ENCODE data around the gene RCOR1. TPM values are rescaled to one million over a fixed set of nuclear protein-coding genes. Genes with fewer than 3 reads are reported as not detected.

Gene RCOR1
- total RNA-seq, 4 donors from 2014 or later: 15.7 to 31.0 (median 25.8) TPM

- no peak for TF ChIP-seq POLR2AphosphoS5 (IDR thresholded peaks at IDR 0.05)
- TF ChIP-seq EP300 (IDR thresholded peaks at IDR 0.05; ENCODE audit: low read depth): no peak
- TF ChIP-seq, protein P1, sequence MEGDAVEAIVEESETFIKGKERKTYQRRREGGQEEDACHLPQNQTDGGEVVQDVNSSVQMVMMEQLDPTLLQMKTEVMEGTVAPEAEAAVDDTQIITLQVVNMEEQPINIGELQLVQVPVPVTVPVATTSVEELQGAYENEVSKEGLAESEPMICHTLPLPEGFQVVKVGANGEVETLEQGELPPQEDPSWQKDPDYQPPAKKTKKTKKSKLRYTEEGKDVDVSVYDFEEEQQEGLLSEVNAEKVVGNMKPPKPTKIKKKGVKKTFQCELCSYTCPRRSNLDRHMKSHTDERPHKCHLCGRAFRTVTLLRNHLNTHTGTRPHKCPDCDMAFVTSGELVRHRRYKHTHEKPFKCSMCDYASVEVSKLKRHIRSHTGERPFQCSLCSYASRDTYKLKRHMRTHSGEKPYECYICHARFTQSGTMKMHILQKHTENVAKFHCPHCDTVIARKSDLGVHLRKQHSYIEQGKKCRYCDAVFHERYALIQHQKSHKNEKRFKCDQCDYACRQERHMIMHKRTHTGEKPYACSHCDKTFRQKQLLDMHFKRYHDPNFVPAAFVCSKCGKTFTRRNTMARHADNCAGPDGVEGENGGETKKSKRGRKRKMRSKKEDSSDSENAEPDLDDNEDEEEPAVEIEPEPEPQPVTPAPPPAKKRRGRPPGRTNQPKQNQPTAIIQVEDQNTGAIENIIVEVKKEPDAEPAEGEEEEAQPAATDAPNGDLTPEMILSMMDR (IDR thresholded peaks at IDR 0.05): no peak
- TF ChIP-seq POLR2A (IDR thresholded peaks at IDR 0.05): no peak
- H3K36me3 ChIP-seq: no peaks in the 10 kb centered on the region
- H3K4me1 ChIP-seq: peaks cover 0 to 4% (median 0%) of the 10 kb centered on the region in 4 donors
- H3K27ac ChIP-seq: no peak overlapping the region
- H3K27me3 ChIP-seq: no peaks in the 10 kb centered on the region
- intact Hi-C loops (cut with DNase I; ENCODE audit: low total_unique reads) (no loop called here), in situ Hi-C loops (cut with MboI; ENCODE audit: low pct_ligation_motif_present in 1 of 4, low pct_unique_long_range_greater_than_20kb in 1 of 4, low sequenced_read_pairs in 3 of 4) (no loop called here)
- H3K9me3 ChIP-seq: no peaks in the 10 kb centered on the region
- WGBS, 2 donors (ENCODE audit: low coverage in 1 of 2): 60% methylated on average over 6 of the region's 7 CpGs; no CpG with 5 or more reads in 1 of the 2 donors
- DNase-seq: no peak
- no peak overlapping the region for H3K4me3 ChIP-seq
Measured at GRCh38 chr14:102583726-102584125, 8.7 kb upstream of the RCOR1 start.

GRCh38 chr14:102584871-102585869, 7.3 kb upstream of the RCOR1 start:
- intact Hi-C loops (cut with DNase I; ENCODE audit: low total_unique reads): no loop called here
- no peak overlapping the region for H3K4me3 ChIP-seq
- TF ChIP-seq POLR2AphosphoS5 (IDR thresholded peaks at IDR 0.05) (no peak), EP300 (IDR thresholded peaks at IDR 0.05; ENCODE audit: low read depth) (no peak), POLR2A (IDR thresholded peaks at IDR 0.05) (no peak)
- TF ChIP-seq, protein P1 (IDR thresholded peaks at IDR 0.05): no peak
- no peaks in the 10 kb centered on the region for H3K36me3 ChIP-seq
- H3K27me3 ChIP-seq: no peaks in the 10 kb centered on the region
- in situ Hi-C loops (cut with MboI; ENCODE audit: low pct_ligation_motif_present in 1 of 4, low pct_unique_long_range_greater_than_20kb in 1 of 4, low sequenced_read_pairs in 3 of 4): no loop called here
- 50 to 72% methylated on average over 2 to 24 of the region's 24 CpGs for WGBS, 2 donors (ENCODE audit: low coverage in 1 of 2)
- H3K9me3 ChIP-seq: no peaks in the 10 kb centered on the region
- DNase-seq: peak; percentile 56
- H3K27ac ChIP-seq: peak overlapping the region in 1 of 4 donors; percentile 13
- peaks cover 0 to 2% (median 0%) of the 10 kb centered on the region in 4 donors for H3K4me1 ChIP-seq

- DNase-seq: no peak
- TF ChIP-seq POLR2AphosphoS5 (IDR thresholded peaks at IDR 0.05): no peak
- TF ChIP-seq, protein P1 (IDR thresholded peaks at IDR 0.05): no peak
- no peak for TF ChIP-seq EP300 (IDR thresholded peaks at IDR 0.05; ENCODE audit: low read depth)
- TF ChIP-seq POLR2A (IDR thresholded peaks at IDR 0.05): no peak
- intact Hi-C loops (cut with DNase I; ENCODE audit: low total_unique reads): no loop called here
- no peak overlapping the region for H3K4me3 ChIP-seq
- in situ Hi-C loops (cut with MboI; ENCODE audit: low pct_ligation_motif_present in 1 of 4, low pct_unique_long_range_greater_than_20kb in 1 of 4, low sequenced_read_pairs in 3 of 4): no loop called here
- no peak overlapping the region for H3K27ac ChIP-seq
- H3K36me3 ChIP-seq: no peaks in the 10 kb centered on the region
- WGBS, 2 donors (ENCODE audit: low coverage in 1 of 2): 50 to 82% methylated on average over 1 to 5 of the region's 5 CpGs
- peaks cover 0 to 10% (median 7%) of the 10 kb centered on the region in 4 donors for H3K4me1 ChIP-seq
- no peaks in the 10 kb centered on the region for H3K9me3 ChIP-seq
- no peaks in the 10 kb centered on the region for H3K27me3 ChIP-seq
Measured at GRCh38 chr14:102586420-102587104, 5.9 kb upstream of the RCOR1 start.

GRCh38 chr14:102588821-102589220, 3.6 kb upstream of the RCOR1 start:
- no peak for TF ChIP-seq POLR2A (IDR thresholded peaks at IDR 0.05)
- TF ChIP-seq POLR2AphosphoS5 (IDR thresholded peaks at IDR 0.05): no peak
- TF ChIP-seq, protein P1 (IDR thresholded peaks at IDR 0.05): no peak
- no peak for TF ChIP-seq EP300 (IDR thresholded peaks at IDR 0.05; ENCODE audit: low read depth)
- WGBS, 2 donors (ENCODE audit: low coverage in 1 of 2): 63 to 64% methylated on average over 2 to 3 of the region's 3 CpGs
- in situ Hi-C loops (cut with MboI; ENCODE audit: low pct_ligation_motif_present in 1 of 4, low pct_unique_long_range_greater_than_20kb in 1 of 4, low sequenced_read_pairs in 3 of 4): no loop called here
- no peaks in the 10 kb centered on the region for H3K9me3 ChIP-seq
- no peak overlapping the region for H3K27ac ChIP-seq
- H3K36me3 ChIP-seq: no peaks in the 10 kb centered on the region
- intact Hi-C loops (cut with DNase I; ENCODE audit: low total_unique reads): no loop called here
- peaks cover 0 to 11% (median 8%) of the 10 kb centered on the region in 4 donors for H3K4me1 ChIP-seq
- no peak for DNase-seq
- no peak overlapping the region for H3K4me3 ChIP-seq
- no peaks in the 10 kb centered on the region for H3K27me3 ChIP-seq

All from transverse colon (tissue), 4 donors.